ENCODE data around the gene CFAP91.
"Not testable (repeated sequence)": the region's sequence is repeated elsewhere in the genome, so short reads cannot be mapped to it uniquely, and the experiment has no call there.

Gene CFAP91

GRCh38 chr3:119678209-119678608 lies 24.6 kb upstream of the CFAP91 start:
- DNase-seq = not testable (repeated sequence)

DNA sequence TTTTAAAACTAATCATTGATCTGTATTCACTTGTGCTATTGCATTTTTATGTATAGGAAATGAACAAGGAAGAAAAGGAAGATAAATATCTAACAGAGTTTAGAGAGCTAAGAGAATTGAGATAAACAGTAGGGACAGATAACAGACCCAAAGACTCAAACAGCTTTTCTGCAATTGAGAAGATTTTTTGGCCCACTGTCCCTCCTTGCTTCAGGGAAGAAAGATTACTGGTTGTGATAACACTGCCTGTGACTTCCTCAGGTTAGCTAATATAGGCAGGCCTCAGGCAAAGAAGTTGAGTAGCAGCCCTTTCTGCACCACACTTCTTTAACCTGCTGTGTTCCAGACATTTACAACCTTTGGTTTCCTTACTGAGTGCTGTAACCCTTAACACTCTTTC lies 22.9 kb upstream of the CFAP91 start:
- DNase-seq = no peak

DNA sequence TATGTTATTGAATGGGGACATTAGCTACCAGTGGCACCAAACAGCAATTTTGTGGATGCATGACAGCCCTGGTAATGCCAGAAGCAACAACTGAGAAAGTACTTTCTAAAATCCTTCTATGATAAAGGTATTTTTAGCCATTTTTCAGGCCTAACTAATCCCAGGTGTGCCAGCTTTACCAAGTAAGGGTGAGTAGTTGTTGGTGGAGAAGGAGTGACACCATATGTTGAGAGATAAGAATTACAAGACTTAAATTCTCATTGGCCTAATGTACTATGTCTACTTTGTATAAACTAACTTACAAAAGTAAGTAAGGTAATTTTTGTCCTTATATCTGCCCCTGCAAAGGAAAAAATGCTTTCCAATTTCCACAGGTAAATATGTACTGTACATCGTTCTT lies 21.5 kb upstream of the CFAP91 start:
- DNase-seq = no peak

DNA sequence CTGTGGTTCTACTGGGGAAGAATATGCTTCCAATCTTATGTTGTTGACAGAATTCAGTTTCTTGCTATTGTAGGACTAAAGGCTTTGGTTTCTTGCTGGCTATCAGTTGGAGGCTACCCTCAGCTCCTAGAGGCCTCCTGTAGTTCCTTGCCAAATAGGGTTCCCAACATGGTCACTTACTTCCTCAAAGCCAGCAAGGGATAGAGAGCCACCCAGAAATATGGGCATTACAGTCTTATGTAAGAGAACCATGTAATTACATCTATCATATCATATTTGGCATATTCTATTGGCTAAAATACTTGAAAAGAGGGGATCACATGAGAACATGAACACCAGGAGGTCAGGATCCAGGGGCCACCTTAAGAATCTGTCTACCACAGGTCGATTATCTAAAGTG lies 19.4 kb upstream of the CFAP91 start:
- no peak for DNase-seq

- DNase-seq = no peak
These were observed 12.7 kb upstream of the CFAP91 start for GRCh38 chr3:119690043-119690656.

GRCh38 chr3:119695480-119695879 lies 7.3 kb upstream of the CFAP91 start:
- DNase-seq = no peak

- DNase-seq = no peak
These were observed 5.4 kb upstream of the CFAP91 start for GRCh38 chr3:119697394-119697793.

GRCh38 chr3:119700269-119700919 lies 2.4 kb upstream of the CFAP91 start:
- peak; percentile 7 for DNase-seq

DNA sequence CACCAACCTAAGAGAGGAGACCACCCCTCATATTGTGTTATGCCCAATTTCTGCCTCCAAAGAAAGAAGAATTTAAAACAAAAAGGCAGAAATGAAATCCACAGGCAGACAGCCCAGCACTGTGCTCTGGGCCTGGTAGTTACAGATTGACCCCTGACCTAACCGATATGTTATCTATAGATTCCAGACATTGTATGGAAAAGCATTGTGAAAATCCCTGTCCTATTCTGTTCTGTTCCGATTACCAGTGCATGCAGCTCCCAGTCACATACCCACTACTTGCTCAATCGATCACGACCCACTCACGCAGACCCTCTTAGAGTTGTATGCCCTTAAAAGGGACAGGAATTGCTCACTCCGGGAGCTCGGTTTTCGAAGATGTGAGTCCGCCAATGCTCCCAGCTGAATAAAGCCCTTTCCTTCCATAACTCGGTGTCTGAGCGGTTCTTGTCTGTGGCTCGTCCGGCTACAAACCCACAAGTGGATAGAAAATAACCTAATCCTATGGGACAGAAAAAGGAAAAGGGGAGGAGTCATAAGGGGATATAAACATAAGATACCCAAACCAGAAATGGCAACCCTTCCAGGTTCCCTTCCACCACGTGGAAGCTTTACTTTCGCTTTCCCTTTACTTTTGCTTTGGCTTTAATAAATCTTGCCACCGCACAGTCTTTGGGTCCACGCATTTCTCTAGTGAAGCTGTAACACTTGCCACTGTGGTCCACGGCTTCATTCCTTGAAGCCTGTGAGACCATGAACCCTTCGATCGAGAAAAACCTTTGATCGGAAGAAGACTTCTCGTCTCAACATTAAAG lies 1.7 kb upstream of the CFAP91 start:
- no peak for DNase-seq

GRCh38 chr3:119703820-119704531 lies 1.2 kb downstream of the CFAP91 start:
- no peak for DNase-seq

DNA sequence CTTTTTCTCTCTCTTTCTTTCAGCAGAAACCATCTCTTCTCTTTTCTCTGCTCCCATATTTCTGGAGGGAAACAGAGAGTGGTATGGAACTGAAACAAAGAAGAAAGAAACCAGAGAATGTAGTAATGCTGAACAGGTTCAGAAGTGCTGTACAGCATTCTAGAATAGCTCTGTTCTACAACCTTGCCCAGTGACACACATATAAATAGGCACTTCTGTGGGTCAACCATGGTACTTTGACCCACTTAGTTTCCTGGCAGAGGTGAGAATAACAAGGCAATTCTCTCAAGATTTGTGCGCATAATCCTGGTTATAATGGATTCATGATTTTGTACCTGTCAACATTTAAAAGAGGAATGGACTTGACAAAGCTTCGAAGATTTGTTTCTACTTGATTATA lies 12.3 kb downstream of the CFAP91 start:
- DNase-seq = no peak

- DNase-seq = no peak
These were observed 14.2 kb downstream of the CFAP91 start for GRCh38 chr3:119716998-119717397.

- no peak for DNase-seq
These were observed 14.7 kb downstream of the CFAP91 start for GRCh38 chr3:119717520-119717919.

- no peak for DNase-seq
These were observed 20.2 kb downstream of the CFAP91 start for GRCh38 chr3:119723022-119723421.

DNA sequence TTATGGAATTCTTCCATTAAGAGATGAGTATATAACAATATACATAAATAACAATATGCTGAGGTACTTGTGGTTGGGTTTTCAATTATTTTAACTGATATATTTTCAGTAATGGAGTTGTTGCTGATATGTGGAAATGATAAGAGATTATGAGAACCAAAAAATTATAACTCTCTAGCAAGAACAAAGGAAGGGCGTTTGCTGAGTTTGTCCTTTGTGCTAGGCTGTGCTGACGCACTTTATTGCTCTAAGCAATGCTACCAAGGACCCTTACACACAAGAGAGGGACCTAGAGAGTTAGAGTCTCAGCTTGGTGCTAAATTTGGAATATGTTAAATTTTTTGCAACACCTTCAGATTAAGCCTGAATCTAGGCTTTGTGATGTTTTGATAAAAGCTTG lies 24.1 kb downstream of the CFAP91 start:
- DNase-seq = no peak

GRCh38 chr3:119729996-119730395 lies 27.2 kb downstream of the CFAP91 start:
- DNase-seq = no peak

- no peak for DNase-seq
These were observed 28.9 kb downstream of the CFAP91 start for GRCh38 chr3:119731560-119732343.

DNA sequence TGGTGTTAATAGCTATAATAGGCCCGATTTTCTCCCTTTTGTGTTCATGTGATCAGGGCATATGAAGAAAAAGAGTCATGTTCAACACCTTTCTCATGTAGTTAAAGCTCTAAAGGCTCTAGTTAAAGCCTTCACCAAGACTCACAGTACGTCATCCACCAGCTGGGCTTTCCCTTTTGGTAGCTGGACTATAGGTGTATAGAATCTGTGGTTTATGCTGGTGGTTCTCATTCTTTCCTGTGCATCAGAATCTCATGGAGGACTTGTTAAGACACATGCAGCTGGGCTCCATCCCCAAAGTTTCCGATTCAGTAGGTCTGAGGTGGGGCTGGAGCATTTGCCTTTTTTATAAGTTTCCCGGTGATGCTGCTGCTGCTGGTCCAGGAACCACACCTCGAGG lies 31.0 kb downstream of the CFAP91 start:
- DNase-seq = no peak

GRCh38 chr3:119738741-119739140 lies 35.9 kb downstream of the CFAP91 start:
- DNase-seq = no peak

DNA sequence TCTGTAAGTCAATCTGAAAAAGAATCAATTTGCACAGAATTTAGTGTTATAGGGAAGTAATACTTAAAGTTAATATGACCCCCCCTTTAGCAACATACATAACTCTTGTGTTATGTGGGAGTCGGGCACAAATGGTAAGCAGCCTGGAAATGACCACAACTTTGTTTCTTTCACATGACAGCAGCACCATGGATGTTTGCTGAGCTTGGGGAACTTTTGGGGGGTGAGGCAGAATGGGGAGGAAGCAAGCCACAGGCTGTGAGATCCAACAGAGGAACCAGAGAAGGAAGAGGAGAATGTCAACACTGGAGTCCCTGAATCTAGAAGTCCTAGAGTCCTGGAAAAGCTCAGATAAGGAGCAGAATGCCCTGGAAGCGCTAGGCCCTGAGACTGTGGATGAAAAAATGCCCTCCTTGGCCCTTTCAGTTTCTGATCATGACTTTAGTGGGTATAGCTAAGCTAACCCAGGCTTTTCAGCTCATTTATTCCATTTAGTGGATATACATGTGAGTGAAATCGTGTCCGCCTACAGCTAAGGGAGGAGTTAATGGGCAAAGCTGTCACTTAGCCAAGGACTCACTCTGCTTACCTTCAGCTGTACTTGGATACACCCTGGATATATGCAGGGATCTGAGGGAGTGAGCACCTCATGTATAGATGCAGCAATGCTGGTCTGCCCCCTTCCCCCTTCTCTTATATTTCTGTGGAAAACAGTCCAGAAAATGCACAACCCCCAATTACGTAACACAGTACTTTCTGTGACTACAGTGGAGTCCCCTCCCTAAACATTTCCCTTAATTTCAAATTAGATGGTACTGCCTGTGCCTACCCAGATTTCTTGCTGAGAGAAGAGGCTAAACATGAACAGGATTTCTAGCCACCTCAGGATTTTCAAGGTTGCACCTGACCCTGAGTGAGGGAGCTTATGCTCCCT lies 39.1 kb downstream of the CFAP91 start:
- no peak for DNase-seq

GRCh38 chr3:119743921-119744320 lies 41.1 kb downstream of the CFAP91 start:
- no peak for DNase-seq
